SK-N-MC (cell line): ENCODE results near the gene FOXO1.

Experiments
- EZH2 ChIP-seq: fragments of 200-600 bp; sonication (generic); IDR thresholded peaks from one replicate; pipeline ENCODE4 v1.6.1; 2017; ENCODE audit warnings: antibody characterized with exemption
- POLR2AphosphoS5 ChIP-seq: IDR thresholded peaks from 2 replicates; pipeline ENCODE4 v1.6.1; 2012; ENCODE audit warnings: mild to moderate bottlenecking, low read depth, low read length, borderline replicate concordance

GRCh38 chr13:40599747-40600146, 66.7 kb downstream of the FOXO1 start:
- TF ChIP-seq EZH2 = no peak
- no peak for TF ChIP-seq POLR2AphosphoS5
